HEK293T (cell line): ENCODE data around the gene PAQR7.

Experiments
- CTCF ChIA-PET: fragments of 350-600 bp; formaldehyde crosslinking; extraction: SDS; loops from one replicate; lab custom pipeline; 2021; ENCODE audit warnings: antibody characterized with exemption, inconsistent platforms; lab: Yijun Ruan, JAX
- POLR2A ChIA-PET: fragments of 350-600 bp; formaldehyde crosslinking; extraction: SDS; loops from one replicate; lab custom pipeline; 2020; ENCODE audit warnings: antibody characterized with exemption, inconsistent platforms; lab: Yijun Ruan, JAX
- DNase-seq: peaks from one replicate; pipeline ENCODE4 v3.0.0; 2012; ENCODE audit warnings: mixed read lengths; ENCODE audit errors: extremely low spot score
- ARNT ChIP-seq: fragments of 450-650 bp; IDR thresholded peaks from 2 replicates; pipeline ENCODE4 v1.6.1; 2017; ENCODE audit warnings: mild to moderate bottlenecking
- BHLHE40 ChIP-seq: fragments of 450-650 bp; IDR thresholded peaks from 2 replicates; pipeline ENCODE4 v1.6.1; 2016; ENCODE audit warnings: mild to moderate bottlenecking, moderate library complexity, borderline replicate concordance
- CTBP1 ChIP-seq: fragments of 450-650 bp; IDR thresholded peaks from 2 replicates; pipeline ENCODE4 v1.6.1; 2016; ENCODE audit warnings: borderline replicate concordance
- ELF4 ChIP-seq: fragments of 450-650 bp; IDR thresholded peaks from 2 replicates; pipeline ENCODE4 v1.6.1; 2017; ENCODE audit warnings: antibody characterized with exemption
- FOXA1 ChIP-seq: fragments of 450-650 bp; IDR thresholded peaks from 2 replicates; pipeline ENCODE4 v1.6.1; 2016; ENCODE audit warnings: mild to moderate bottlenecking
- FOXK2 ChIP-seq: fragments of 450-650 bp; IDR thresholded peaks from 2 replicates; pipeline ENCODE4 v1.6.1; 2016; ENCODE audit warnings: mild to moderate bottlenecking
- FOXM1 ChIP-seq: fragments of 450-650 bp; IDR thresholded peaks from 2 replicates; pipeline ENCODE4 v1.6.1; 2017; ENCODE audit warnings: mild to moderate bottlenecking, borderline replicate concordance
- HDGF ChIP-seq: fragments of 450-650 bp; IDR thresholded peaks from 2 replicates; pipeline ENCODE4 v1.6.1; 2017; ENCODE audit warnings: antibody characterized with exemption, borderline replicate concordance
- L3MBTL2 ChIP-seq: fragments of 450-650 bp; conservative IDR thresholded peaks from 2 replicates; pipeline ENCODE4 v1.6.1; 2016; ENCODE audit warnings: mild to moderate bottlenecking
- LEF1 ChIP-seq: fragments of 450-650 bp; IDR thresholded peaks from 2 replicates; pipeline ENCODE4 v1.6.1; 2017; ENCODE audit warnings: mild to moderate bottlenecking, borderline replicate concordance
- NFRKB ChIP-seq: fragments of 450-650 bp; IDR thresholded peaks from 2 replicates; pipeline ENCODE4 v1.6.1; 2016; ENCODE audit warnings: mild to moderate bottlenecking, moderate library complexity
- PKNOX1 ChIP-seq: fragments of 450-650 bp; IDR thresholded peaks from 2 replicates; pipeline ENCODE4 v1.6.1; 2016
- SP1 ChIP-seq: fragments of 450-650 bp; IDR thresholded peaks from 2 replicates; pipeline ENCODE4 v1.6.1; 2017
- SUZ12 ChIP-seq: fragments of 450-650 bp; IDR thresholded peaks from 2 replicates; pipeline ENCODE4 v1.6.1; 2016; ENCODE audit warnings: mild to moderate bottlenecking
- TARDBP ChIP-seq: fragments of 450-650 bp; IDR thresholded peaks from 2 replicates; pipeline ENCODE4 v1.6.1; 2016
- ZNF384 ChIP-seq: fragments of 450-650 bp; IDR thresholded peaks from 2 replicates; pipeline ENCODE4 v1.6.1; 2016

The PAQR7 gene

GRCh38 chr1:25816112-25816718 lies 59.3 kb downstream of the PAQR7 start:
- ChIA-PET CTCF (no interaction called here), POLR2A (no interaction called here)
- DNase-seq, result no peak
- no peak for TF ChIP-seq PKNOX1
- no peak for TF ChIP-seq FOXK2
- TF ChIP-seq BHLHE40, result no peak
- no peak for TF ChIP-seq L3MBTL2
- TF ChIP-seq NFRKB, result no peak
- no peak for TF ChIP-seq SUZ12
- TF ChIP-seq TARDBP, result no peak
- TF ChIP-seq FOXM1, result no peak
- no peak for TF ChIP-seq ZNF384
- no peak for TF ChIP-seq ARNT
- TF ChIP-seq HDGF, result no peak
- no peak for TF ChIP-seq LEF1
- TF ChIP-seq ELF4, result no peak

GRCh38 chr1:25815208-25816111 lies 60.0 kb downstream of the PAQR7 start:
- ChIA-PET POLR2A (interaction anchor here (0.8 kb wide), 1 partner anchor 21 kb away, joined by 3 read pairs; no protein-coding TSS in a partner anchor), CTCF (no interaction called here)
- TF ChIP-seq ELF4, result no peak
- no peak for TF ChIP-seq ARNT
- no peak for TF ChIP-seq PKNOX1
- no peak for TF ChIP-seq ZNF384
- TF ChIP-seq NFRKB, result no peak
- no peak for TF ChIP-seq TARDBP
- TF ChIP-seq HDGF, result no peak
- no peak for TF ChIP-seq LEF1
- no peak for TF ChIP-seq FOXA1
- no peak for TF ChIP-seq SP1
- TF ChIP-seq FOXK2, result no peak
- no peak for DNase-seq

GRCh38 chr1:25814549-25815087 lies 60.9 kb downstream of the PAQR7 start:
- ChIA-PET CTCF (no interaction called here), POLR2A (no interaction called here)
- DNase-seq, result no peak
- TF ChIP-seq FOXA1 (no peak), ELF4 (no peak), LEF1 (no peak), HDGF (no peak), FOXM1 (no peak), SUZ12 (no peak), ARNT (no peak), TARDBP (no peak), SP1 (no peak), CTBP1 (no peak)

- POLR2A ChIA-PET, result no interaction called here
- TF ChIP-seq FOXM1, result no peak
- no peak for TF ChIP-seq FOXA1
- TF ChIP-seq TARDBP, result no peak
- no peak for TF ChIP-seq BHLHE40
- TF ChIP-seq ZNF384, result no peak
- no peak for TF ChIP-seq LEF1
- TF ChIP-seq NFRKB, result no peak
- no peak for TF ChIP-seq HDGF
- no peak for TF ChIP-seq L3MBTL2
- no peak for TF ChIP-seq PKNOX1
- TF ChIP-seq ARNT, result no peak
- no peak for TF ChIP-seq FOXK2
- TF ChIP-seq SP1, result no peak
- no peak for TF ChIP-seq SUZ12
- TF ChIP-seq CTBP1, result no peak
- no peak for TF ChIP-seq ELF4
- no peak for DNase-seq
- CTCF ChIA-PET, result no interaction called here
These were observed 61.6 kb downstream of the PAQR7 start for GRCh38 chr1:25813734-25814471.

- ChIA-PET CTCF (no interaction called here), POLR2A (no interaction called here)
- no peak for DNase-seq
- TF ChIP-seq SUZ12, result no peak
- no peak for TF ChIP-seq HDGF
- TF ChIP-seq NFRKB, result no peak
- no peak for TF ChIP-seq FOXK2
- no peak for TF ChIP-seq PKNOX1
- TF ChIP-seq L3MBTL2, result no peak
- TF ChIP-seq ARNT, result no peak
- no peak for TF ChIP-seq ZNF384
- TF ChIP-seq TARDBP, result no peak
- no peak for TF ChIP-seq BHLHE40
- TF ChIP-seq ELF4, result no peak
- TF ChIP-seq LEF1, result no peak
- no peak for TF ChIP-seq SP1
- no peak for TF ChIP-seq CTBP1
- TF ChIP-seq FOXM1, result no peak
- no peak for TF ChIP-seq FOXA1
These were observed 62.3 kb downstream of the PAQR7 start for GRCh38 chr1:25813071-25813733.
